Measurements from ENCODE around the gene IZUMO2. TPM values are rescaled to one million over a fixed set of nuclear protein-coding genes. Genes with fewer than 3 reads are reported as not detected.

The IZUMO2 gene
- not detected in 2 replicates for total RNA-seq

DNA sequence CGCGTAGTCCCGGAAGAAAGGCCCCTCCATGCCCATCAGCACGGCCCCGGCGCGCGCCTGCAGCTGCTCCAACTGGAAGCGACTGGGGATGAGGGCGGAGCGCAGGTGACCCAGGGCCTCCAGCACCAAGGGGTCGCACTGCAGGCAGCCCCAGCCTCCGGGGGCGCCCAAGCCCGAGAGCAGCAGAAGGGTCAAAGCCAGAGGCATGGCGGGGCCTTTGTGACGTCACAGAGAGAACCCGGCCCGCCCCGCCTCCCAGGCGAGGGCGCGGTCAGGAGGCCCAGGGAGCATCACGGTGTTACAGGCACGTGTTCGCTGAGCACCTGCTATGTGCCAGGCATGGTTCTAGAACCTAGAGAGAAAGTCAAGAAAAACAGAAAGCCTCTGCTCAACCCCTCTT, at the start of gene IZUMO2:
IZUMO2 (minus strand) TSS at position 294 of the 400 bp plus-strand sequence; CDS start at position 207, 87 bp downstream.

DNA sequence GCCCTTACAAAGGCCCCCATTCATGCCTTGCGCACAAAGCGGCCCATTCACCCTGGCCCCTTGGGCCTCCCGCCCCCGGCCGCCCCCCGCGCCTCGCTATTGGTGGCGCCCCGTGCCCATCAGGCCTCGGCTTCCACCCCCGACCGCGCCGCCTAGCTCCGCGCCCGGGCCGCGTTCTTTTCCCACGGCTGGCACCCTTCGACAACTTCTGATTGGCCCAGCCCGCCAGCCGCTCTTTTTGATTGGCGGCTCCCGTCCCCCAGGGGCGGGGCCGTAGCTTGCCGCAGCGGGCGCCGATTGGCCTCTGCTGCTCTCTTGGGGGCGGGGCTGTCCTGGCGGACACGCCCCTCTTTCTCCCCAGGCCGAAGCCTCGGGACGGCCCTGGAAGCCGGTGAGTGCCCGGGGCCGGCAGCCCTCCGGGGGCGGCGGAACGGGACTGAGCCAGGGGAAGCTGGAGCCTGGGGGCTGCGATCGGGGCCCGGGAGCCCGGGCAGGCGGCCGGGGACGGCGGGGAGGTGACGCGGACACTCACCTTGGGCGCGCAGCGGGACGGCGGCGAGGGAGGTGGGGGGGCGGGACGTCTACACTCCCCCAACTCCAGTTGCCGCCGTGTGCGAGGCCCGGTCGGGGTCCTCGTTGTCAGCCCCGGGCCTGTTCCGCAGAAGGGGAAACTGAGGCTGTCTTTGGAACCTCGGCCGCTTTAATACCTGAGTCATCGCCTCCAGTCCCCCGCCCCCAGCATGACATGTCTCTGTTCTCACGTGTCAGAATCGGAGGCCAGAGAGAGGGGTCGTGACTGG, 40.4 kb upstream of the IZUMO2 start, which contains the start of gene MYH14:
MYH14 (plus strand) TSS at position 342 of the 800 bp plus-strand sequence. CDS start 6,744 bp downstream, outside the sequence.

Other genes with a start within 250 kb of the IZUMO2 start
- 2.9 and 3.1 TPM in 2 replicates for gene ATF5, start 234.1 kb downstream of the IZUMO2 start, total RNA-seq
- 21.2 and 23.6 TPM in 2 replicates for gene NUP62, start 233.8 kb downstream of the IZUMO2 start, total RNA-seq
- not detected in 2 replicates for gene SIGLEC11, start 202.1 kb downstream of the IZUMO2 start, total RNA-seq
- gene VRK3, start 137.9 kb downstream of the IZUMO2 start, total RNA-seq: 17.0 and 19.8 TPM in 2 replicates
- gene ZNF473, start 137.3 kb downstream of the IZUMO2 start, total RNA-seq: 6.0 and 6.7 TPM in 2 replicates
- gene MYH14, start 40.3 kb upstream of the IZUMO2 start, total RNA-seq: not detected in 2 replicates
- under 0.01 TPM in 2 replicates for gene KCNC3, start 166.1 kb upstream of the IZUMO2 start, total RNA-seq
- gene NAPSA, start 202.4 kb upstream of the IZUMO2 start, total RNA-seq: 0.06 and 0.13 TPM in 2 replicates
- 79.9 and 93.8 TPM in 2 replicates for gene NR1H2, start 213.2 kb upstream of the IZUMO2 start, total RNA-seq
- gene POLD1, start 221.1 kb upstream of the IZUMO2 start, total RNA-seq: 17.7 and 31.7 TPM in 2 replicates